OCI-LY3 (cell line): ENCODE measurements around the gene TUBGCP6.
"Not testable (repeated sequence)": the region's sequence is repeated elsewhere in the genome, so short reads cannot be mapped to it uniquely, and the experiment has no call there.

Source experiments
- H2AFZ ChIP-seq: fragments of 200-600, 300-600 bp; shearing (Covaris generic); 2 replicates; pipeline ENCODE4 v1.6.0; 2014; ENCODE audit warnings: antibody characterized with exemption, low read depth, low read length
- H3K27ac ChIP-seq: fragments of 200-600, 300-600 bp; sonication (generic); 2 replicates; pipeline ENCODE4 v1.5.1; 2014; ENCODE audit warnings: mild to moderate bottlenecking, low read length, moderate library complexity, mixed read lengths
- H3K27me3 ChIP-seq: fragments of 200-600, 300-600 bp; sonication (generic); 2 replicates; pipeline ENCODE4 v1.6.1; 2014; ENCODE audit warnings: low read depth, low read length, mixed read lengths
- H3K36me3 ChIP-seq: fragments of 200-600, 300-600 bp; sonication (generic); replicated peaks from 2 replicates; pipeline ENCODE3; 2014; ENCODE audit warnings: low read depth, low read length, mixed read lengths
- H3K4me1 ChIP-seq: fragments of 300-600, 200-600 bp; sonication (generic); 2 replicates; pipeline ENCODE4 v1.6.1; 2014; ENCODE audit warnings: low read length, mixed read lengths
- H3K4me2 ChIP-seq: fragments of 200-600, 300-600 bp; sonication (generic); 2 replicates; pipeline ENCODE4 v1.6.1; 2014; ENCODE audit warnings: low read length, mixed read lengths
- H3K4me3 ChIP-seq: fragments of 300-600, 200-600 bp; sonication (generic); 2 replicates; pipeline ENCODE4 v1.5.1; 2014; ENCODE audit warnings: antibody characterized with exemption, mild to moderate bottlenecking, low read length, moderate library complexity
- H3K79me2 ChIP-seq: fragments of 300-600, 200-600 bp; shearing (Covaris generic); 2 replicates; pipeline ENCODE4 v1.6.1; 2014; ENCODE audit warnings: mild to moderate bottlenecking, low read length, mixed read lengths
- H3K9ac ChIP-seq: fragments of 300-600, 200-600 bp; shearing (Covaris generic); 2 replicates; pipeline ENCODE4 v1.6.0; 2014; ENCODE audit warnings: mild to moderate bottlenecking, low read length, moderate library complexity
- H3K9me3 ChIP-seq: fragments of 200-600, 300-600 bp; shearing (Covaris generic); 2 replicates; pipeline ENCODE4 v1.6.1; 2014; ENCODE audit warnings: low read length, mixed read lengths; ENCODE audit not compliant: insufficient read depth
- H4K20me1 ChIP-seq: fragments of 200-600, 300-600 bp; sonication (generic); 2 replicates; pipeline ENCODE4 v1.6.1; 2016; ENCODE audit warnings: low read length, mixed read lengths; ENCODE audit not compliant: insufficient read depth
- EZH2phosphoT487 ChIP-seq: fragments of 200-600 bp; shearing (Covaris generic); IDR thresholded peaks from 2 replicates; pipeline ENCODE4 v1.6.1; 2018; ENCODE audit warnings: antibody characterized with exemption, mixed run types, low read depth
- TF ChIP-seq, protein P1 (sequence below): fragments of 200-600, 300-600 bp; sonication (generic); IDR thresholded peaks from 2 replicates; pipeline ENCODE4 v1.5.1; 2014; ENCODE audit warnings: antibody characterized with exemption, low read length, low read depth

Gene TUBGCP6

DNA sequence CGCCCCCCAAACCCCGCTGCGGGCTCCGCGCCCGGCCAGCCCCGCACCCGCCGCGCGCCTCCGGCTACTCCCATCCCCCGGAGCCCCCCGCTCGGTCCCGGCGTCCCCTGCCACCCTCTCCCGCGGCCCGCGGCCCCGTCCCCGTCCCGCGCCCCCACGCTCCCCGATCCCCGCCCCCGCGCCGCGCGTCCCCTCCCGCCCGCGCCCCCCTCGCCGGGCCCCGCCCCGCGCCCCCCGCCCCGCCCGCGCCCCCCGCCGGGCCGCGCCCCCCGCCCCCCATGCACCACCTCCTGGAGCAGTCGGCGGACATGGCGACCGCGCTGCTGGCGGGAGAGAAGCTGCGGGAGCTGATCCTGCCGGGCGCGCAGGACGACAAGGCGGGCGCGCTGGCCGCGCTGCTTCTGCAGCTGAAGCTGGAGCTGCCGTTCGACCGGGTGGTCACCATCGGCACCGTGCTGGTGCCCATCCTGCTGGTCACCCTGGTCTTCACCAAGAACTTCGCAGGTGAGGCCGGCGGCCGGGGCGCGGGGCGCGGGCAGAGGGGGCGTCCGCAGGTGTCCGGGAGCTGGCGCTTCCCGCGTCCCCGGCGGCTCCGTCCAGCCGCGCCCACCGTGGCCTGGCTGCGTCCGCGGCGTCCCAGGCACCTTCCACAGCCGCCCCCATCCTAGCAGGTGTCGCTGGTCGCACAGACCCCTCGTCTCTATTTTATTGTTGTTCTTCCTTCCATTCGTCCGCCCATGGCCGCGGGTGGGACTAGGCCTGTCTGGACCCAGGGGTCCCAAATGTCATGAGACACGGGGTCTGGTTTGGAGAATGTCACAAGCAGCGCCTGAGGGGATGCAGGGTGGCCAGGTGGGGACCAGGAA, 74.1 kb downstream of the TUBGCP6 start, which contains the start of gene PANX2:
Gene PANX2 (plus strand): TSS at position 279 of the 866 bp plus-strand sequence. CDS start 0 bp downstream, at position 279.
- H3K27ac ChIP-seq: no peak within 1 kb of the TSS
- no peaks in the 10 kb centered on the region for H3K36me3 ChIP-seq
- no peak for TF ChIP-seq EZH2phosphoT487
- TF ChIP-seq, protein P1, sequence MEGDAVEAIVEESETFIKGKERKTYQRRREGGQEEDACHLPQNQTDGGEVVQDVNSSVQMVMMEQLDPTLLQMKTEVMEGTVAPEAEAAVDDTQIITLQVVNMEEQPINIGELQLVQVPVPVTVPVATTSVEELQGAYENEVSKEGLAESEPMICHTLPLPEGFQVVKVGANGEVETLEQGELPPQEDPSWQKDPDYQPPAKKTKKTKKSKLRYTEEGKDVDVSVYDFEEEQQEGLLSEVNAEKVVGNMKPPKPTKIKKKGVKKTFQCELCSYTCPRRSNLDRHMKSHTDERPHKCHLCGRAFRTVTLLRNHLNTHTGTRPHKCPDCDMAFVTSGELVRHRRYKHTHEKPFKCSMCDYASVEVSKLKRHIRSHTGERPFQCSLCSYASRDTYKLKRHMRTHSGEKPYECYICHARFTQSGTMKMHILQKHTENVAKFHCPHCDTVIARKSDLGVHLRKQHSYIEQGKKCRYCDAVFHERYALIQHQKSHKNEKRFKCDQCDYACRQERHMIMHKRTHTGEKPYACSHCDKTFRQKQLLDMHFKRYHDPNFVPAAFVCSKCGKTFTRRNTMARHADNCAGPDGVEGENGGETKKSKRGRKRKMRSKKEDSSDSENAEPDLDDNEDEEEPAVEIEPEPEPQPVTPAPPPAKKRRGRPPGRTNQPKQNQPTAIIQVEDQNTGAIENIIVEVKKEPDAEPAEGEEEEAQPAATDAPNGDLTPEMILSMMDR: no peak
- peaks cover 22% of the 10 kb centered on the region for H3K4me1 ChIP-seq
- peak within 1 kb of the TSS; percentile 47; the same call in 1 of the 2 replicates for H3K9ac ChIP-seq
- H3K27me3 ChIP-seq: peaks cover 7% of the 10 kb centered on the region; the same call in 1 of the 2 replicates
- no peak within 1 kb of the TSS for H2AFZ ChIP-seq
- H4K20me1 ChIP-seq: no peaks in the 10 kb centered on the region
- no peaks in the 10 kb centered on the region for H3K9me3 ChIP-seq
- H3K4me2 ChIP-seq: peak within 1 kb of the TSS; percentile 51
- peak within 1 kb of the TSS; percentile 70 for H3K4me3 ChIP-seq
- H3K79me2 ChIP-seq: no peaks in the 10 kb centered on the region

DNA sequence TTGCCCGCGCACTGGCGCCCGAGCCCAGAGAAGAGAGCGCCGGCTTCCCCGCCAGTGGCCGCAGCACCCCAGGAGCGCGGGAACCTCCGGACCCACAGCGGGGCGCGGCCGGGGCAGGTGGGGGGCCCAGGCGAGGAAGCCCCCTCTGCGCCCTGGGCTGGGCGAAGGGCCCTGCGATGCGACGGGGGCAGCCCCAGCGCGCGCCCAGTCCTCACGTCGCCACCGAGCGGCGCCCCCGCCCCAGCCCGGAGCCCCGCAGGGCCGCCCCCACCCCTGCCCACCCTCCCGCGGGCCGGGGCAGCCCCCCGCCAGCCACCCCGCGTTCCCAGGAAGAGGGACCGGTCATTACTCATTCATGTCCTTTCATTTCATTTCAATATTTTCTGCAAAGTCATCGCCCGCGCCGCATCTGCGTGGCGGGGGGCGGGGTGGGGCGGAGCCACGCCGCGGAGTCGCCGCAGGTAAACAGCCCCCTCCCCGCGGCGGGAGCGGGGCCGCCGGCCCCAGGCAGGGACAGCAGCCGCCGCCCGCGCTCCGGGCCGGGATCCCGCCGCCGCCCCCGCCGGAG, 75.0 kb downstream of the TUBGCP6 start:
- no peak overlapping the region for H2AFZ ChIP-seq
- H3K27me3 ChIP-seq: peaks cover 7% of the 10 kb centered on the region; the same call in 1 of the 2 replicates
- H3K9me3 ChIP-seq: no peaks in the 10 kb centered on the region
- H4K20me1 ChIP-seq: no peaks in the 10 kb centered on the region
- H3K9ac ChIP-seq: peak overlapping the region; percentile 47; the same call in 1 of the 2 replicates
- H3K27ac ChIP-seq: no peak overlapping the region
- peak overlapping the region; percentile 51 for H3K4me2 ChIP-seq
- peaks cover 21% of the 10 kb centered on the region for H3K4me1 ChIP-seq
- TF ChIP-seq, protein P1: no peak
- no peak for TF ChIP-seq EZH2phosphoT487
- no peaks in the 10 kb centered on the region for H3K36me3 ChIP-seq
- H3K79me2 ChIP-seq: no peaks in the 10 kb centered on the region
- peak overlapping the region; percentile 70 for H3K4me3 ChIP-seq

- no peaks in the 10 kb centered on the region for H3K79me2 ChIP-seq
- H3K9ac ChIP-seq: 0 out of 2 replicates have a peak overlapping the region, but pooled peaks have one; percentile 47
- peak overlapping the region; percentile 70 for H3K4me3 ChIP-seq
- no peak overlapping the region for H3K27ac ChIP-seq
- H4K20me1 ChIP-seq: no peaks in the 10 kb centered on the region
- no peak overlapping the region for H2AFZ ChIP-seq
- H3K36me3 ChIP-seq: no peaks in the 10 kb centered on the region
- peaks cover 7% of the 10 kb centered on the region; the same call in 1 of the 2 replicates for H3K27me3 ChIP-seq
- H3K4me1 ChIP-seq: peaks cover 23% of the 10 kb centered on the region
- no peaks in the 10 kb centered on the region for H3K9me3 ChIP-seq
- no peak for TF ChIP-seq EZH2phosphoT487
- TF ChIP-seq, protein P1: no peak
- H3K4me2 ChIP-seq: peak overlapping the region; percentile 51
Measured at GRCh38 chr22:50169181-50169759, 75.6 kb downstream of the TUBGCP6 start.

- not testable (repeated sequence) for H2AFZ ChIP-seq, H3K4me2 ChIP-seq, H3K9ac ChIP-seq, H4K20me1 ChIP-seq, H3K79me2 ChIP-seq, H3K36me3 ChIP-seq, H3K27ac ChIP-seq, H3K27me3 ChIP-seq, H3K9me3 ChIP-seq, H3K4me3 ChIP-seq
- peaks cover 24% of the 10 kb centered on the region for H3K4me1 ChIP-seq
Measured at GRCh38 chr22:50168490-50169180, 76.2 kb downstream of the TUBGCP6 start.
